Activated T-cell treated with anti-CD3 and anti-CD28 coated beads, Interleukin-2, amount 50 U/mL, for 24 hours (primary cell): ENCODE measurements around the gene CPNE5.

Experiments
- DNase-seq: peaks from one replicate; pipeline ENCODE4 v3.0.0-alpha.2; 2020
- H3K27ac Mint-ChIP-seq: 2 replicates; pipeline ENCODE4 v1.8.0; 2020; ENCODE audit warnings: mild to moderate bottlenecking, mixed read lengths
- H3K27me3 Mint-ChIP-seq: 2 replicates; pipeline ENCODE4 v1.8.0; 2020; ENCODE audit warnings: mixed read lengths
- H3K36me3 Mint-ChIP-seq: 2 replicates; pipeline ENCODE4 v1.8.0; 2020; ENCODE audit warnings: low read depth, mixed read lengths
- H3K4me1 Mint-ChIP-seq: 2 replicates; pipeline ENCODE4 v1.8.0; 2020; ENCODE audit warnings: low read depth, mixed read lengths
- H3K4me3 Mint-ChIP-seq: 2 replicates; pipeline ENCODE4 v1.8.0; 2020; ENCODE audit warnings: mild to moderate bottlenecking, moderate library complexity, mixed read lengths
- H3K9me3 Mint-ChIP-seq: 2 replicates; pipeline ENCODE4 v1.8.0; 2020; ENCODE audit warnings: mixed read lengths

Gene CPNE5

GRCh38 chr6:36738108-36738507 lies 101.1 kb downstream of the CPNE5 start:
- no peaks in the 10 kb centered on the region for H3K27me3 Mint-ChIP-seq

GRCh38 chr6:36737043-36737785 lies 102.0 kb downstream of the CPNE5 start:
- no peak for DNase-seq
- Mint-ChIP-seq H3K4me1 (peaks cover 14% of the 10 kb centered on the region), H3K27me3 (no peaks in the 10 kb centered on the region), H3K36me3 (no peaks in the 10 kb centered on the region), H3K4me3 (no peak overlapping the region), H3K27ac (no peak overlapping the region), H3K9me3 (no peaks in the 10 kb centered on the region)

More at GRCh38 chr6:36738108-36738507, 101.1 kb downstream of the CPNE5 start:
- Mint-ChIP-seq H3K27ac (no peak overlapping the region), H3K9me3 (no peaks in the 10 kb centered on the region), H3K4me1 (peaks cover 14% of the 10 kb centered on the region), H3K4me3 (no peak overlapping the region), H3K36me3 (no peaks in the 10 kb centered on the region)
- DNase-seq, result no peak

- Mint-ChIP-seq H3K9me3 (no peaks in the 10 kb centered on the region), H3K4me1 (peaks cover 14% of the 10 kb centered on the region), H3K36me3 (no peaks in the 10 kb centered on the region), H3K4me3 (peak overlapping the region; percentile 19), H3K27ac (peak overlapping the region; percentile 85), H3K27me3 (no peaks in the 10 kb centered on the region)
- peak; percentile 48 for DNase-seq
Measured at GRCh38 chr6:36735110-36736071, 103.9 kb downstream of the CPNE5 start.

GRCh38 chr6:36734486-36735060 lies 104.7 kb downstream of the CPNE5 start:
- H3K4me3 Mint-ChIP-seq, result peak overlapping the region; percentile 19
- H3K4me1 Mint-ChIP-seq, result peaks cover 14% of the 10 kb centered on the region
- no peaks in the 10 kb centered on the region for H3K36me3 Mint-ChIP-seq
- H3K27ac Mint-ChIP-seq, result peak overlapping the region; percentile 85
- H3K27me3 Mint-ChIP-seq, result no peaks in the 10 kb centered on the region
- H3K9me3 Mint-ChIP-seq, result no peaks in the 10 kb centered on the region
- DNase-seq, result no peak

GRCh38 chr6:36733300-36733699 lies 105.9 kb downstream of the CPNE5 start:
- Mint-ChIP-seq H3K4me1 (peaks cover 16% of the 10 kb centered on the region), H3K9me3 (no peaks in the 10 kb centered on the region), H3K36me3 (no peaks in the 10 kb centered on the region), H3K27me3 (no peaks in the 10 kb centered on the region), H3K4me3 (no peak overlapping the region), H3K27ac (peak overlapping the region; percentile 26)
- DNase-seq, result no peak

- no peaks in the 10 kb centered on the region for H3K36me3 Mint-ChIP-seq
- H3K4me3 Mint-ChIP-seq, result no peak overlapping the region
- no peaks in the 10 kb centered on the region for H3K9me3 Mint-ChIP-seq
- H3K4me1 Mint-ChIP-seq, result peaks cover 31% of the 10 kb centered on the region
- no peak overlapping the region for H3K27ac Mint-ChIP-seq
- DNase-seq, result no peak
- no peaks in the 10 kb centered on the region for H3K27me3 Mint-ChIP-seq
Measured at GRCh38 chr6:36731622-36732310, 107.5 kb downstream of the CPNE5 start.

- no peaks in the 10 kb centered on the region for H3K9me3 Mint-ChIP-seq
- H3K27me3 Mint-ChIP-seq, result no peaks in the 10 kb centered on the region
- no peaks in the 10 kb centered on the region for H3K36me3 Mint-ChIP-seq
- no peak overlapping the region for H3K4me3 Mint-ChIP-seq
- DNase-seq, result no peak
- H3K27ac Mint-ChIP-seq, result no peak overlapping the region
- peaks cover 35% of the 10 kb centered on the region for H3K4me1 Mint-ChIP-seq
Measured at GRCh38 chr6:36730424-36731380, 108.5 kb downstream of the CPNE5 start.

- Mint-ChIP-seq H3K27ac (no peak overlapping the region), H3K4me1 (peaks cover 29% of the 10 kb centered on the region), H3K27me3 (no peaks in the 10 kb centered on the region), H3K4me3 (no peak overlapping the region), H3K36me3 (no peaks in the 10 kb centered on the region), H3K9me3 (no peaks in the 10 kb centered on the region)
- no peak for DNase-seq
Measured at GRCh38 chr6:36729161-36729524, 110.1 kb downstream of the CPNE5 start.

GRCh38 chr6:36728289-36729160 lies 110.7 kb downstream of the CPNE5 start:
- Mint-ChIP-seq H3K36me3 (no peaks in the 10 kb centered on the region), H3K4me1 (peaks cover 28% of the 10 kb centered on the region), H3K27me3 (no peaks in the 10 kb centered on the region), H3K9me3 (no peaks in the 10 kb centered on the region), H3K27ac (no peak overlapping the region), H3K4me3 (no peak overlapping the region)
- DNase-seq, result no peak

- H3K27me3 Mint-ChIP-seq, result no peaks in the 10 kb centered on the region
- peaks cover 25% of the 10 kb centered on the region for H3K4me1 Mint-ChIP-seq
- no peaks in the 10 kb centered on the region for H3K9me3 Mint-ChIP-seq
- no peak for DNase-seq
- peak overlapping the region; percentile 71 for H3K27ac Mint-ChIP-seq
- no peaks in the 10 kb centered on the region for H3K36me3 Mint-ChIP-seq
- H3K4me3 Mint-ChIP-seq, result no peak overlapping the region
Measured at GRCh38 chr6:36727505-36728021, 111.7 kb downstream of the CPNE5 start.

GRCh38 chr6:36725581-36725980 lies 113.7 kb downstream of the CPNE5 start:
- Mint-ChIP-seq H3K27me3 (no peaks in the 10 kb centered on the region), H3K27ac (peak overlapping the region; percentile 44), H3K4me3 (no peak overlapping the region), H3K36me3 (no peaks in the 10 kb centered on the region), H3K9me3 (no peaks in the 10 kb centered on the region), H3K4me1 (peaks cover 25% of the 10 kb centered on the region)
- no peak for DNase-seq

- no peaks in the 10 kb centered on the region for H3K36me3 Mint-ChIP-seq
- peaks cover 25% of the 10 kb centered on the region for H3K4me1 Mint-ChIP-seq
- H3K4me3 Mint-ChIP-seq, result no peak overlapping the region
- H3K27me3 Mint-ChIP-seq, result no peaks in the 10 kb centered on the region
- no peaks in the 10 kb centered on the region for H3K9me3 Mint-ChIP-seq
- peak; percentile 63 for DNase-seq
- H3K27ac Mint-ChIP-seq, result no peak overlapping the region
Measured at GRCh38 chr6:36724514-36725390, 114.5 kb downstream of the CPNE5 start.
